SU-DHL-6 (cell line): ENCODE data around the gene DLG2.

Experiments used
- H2AFZ ChIP-seq: fragments of 200-600 bp; sonication (generic); 2 replicates; pipeline ENCODE4 v1.6.1; 2014; ENCODE audit warnings: low read depth, mild to moderate bottlenecking, moderate library complexity, mixed read lengths, antibody characterized with exemption, low read length; ENCODE audit not compliant: severe bottlenecking
- H3F3A ChIP-seq: fragments of 200-600 bp; shearing (Covaris generic); 2 replicates; pipeline ENCODE4 v1.6.0; 2016; ENCODE audit warnings: antibody characterized with exemption, mild to moderate bottlenecking; ENCODE audit not compliant: insufficient read depth
- H3K27ac ChIP-seq: fragments of 200-600 bp; sonication (generic); 2 replicates; pipeline ENCODE4 v1.5.1; 2016; ENCODE audit warnings: low read depth, mild to moderate bottlenecking, low read length, moderate library complexity, mixed read lengths
- H3K27me3 ChIP-seq: fragments of 200-600 bp; sonication (generic), shearing (Covaris generic); 2 replicates; pipeline ENCODE4 v1.6.0; 2014; ENCODE audit warnings: mild to moderate bottlenecking, low read length
- H3K36me3 ChIP-seq: fragments of 200-600 bp; sonication (generic); 2 replicates; pipeline ENCODE4 v1.6.1; 2014; ENCODE audit warnings: mild to moderate bottlenecking, low read length, mixed read lengths
- H3K4me2 ChIP-seq: fragments of 300-600, 200-600 bp; shearing (Covaris generic), sonication (generic); 2 replicates; pipeline ENCODE4 v1.6.0; 2014; ENCODE audit warnings: low read length, low read depth, mild to moderate bottlenecking; ENCODE audit not compliant: poor library complexity, severe bottlenecking
- H3K4me3 ChIP-seq: fragments of 200-600 bp; sonication (generic); 2 replicates; pipeline ENCODE4 v1.5.1; 2014; ENCODE audit warnings: antibody characterized with exemption, low read length, mild to moderate bottlenecking, mixed read lengths; ENCODE audit not compliant: insufficient read depth, poor library complexity, severe bottlenecking
- H3K79me2 ChIP-seq: fragments of 200-600 bp; sonication (generic); 2 replicates; pipeline ENCODE4 v1.6.1; 2014; ENCODE audit warnings: mild to moderate bottlenecking, low read length, moderate library complexity; ENCODE audit not compliant: insufficient read depth
- H3K9ac ChIP-seq: fragments of 200-600 bp; sonication (generic); 2 replicates; pipeline ENCODE4 v1.7.0; 2014; ENCODE audit warnings: mild to moderate bottlenecking, low read length
- H3K9me2 ChIP-seq: fragments of 200-600 bp; sonication (generic); replicated peaks from 2 replicates; pipeline ENCODE4 v1.6.1; 2014; ENCODE audit warnings: low read length; ENCODE audit not compliant: insufficient read depth
- H3K9me3 ChIP-seq: fragments of 200-600 bp; sonication (generic); 2 replicates; pipeline ENCODE4 v1.6.1; 2014; ENCODE audit warnings: low read length, mixed read lengths; ENCODE audit not compliant: insufficient read depth
- H4K20me1 ChIP-seq: fragments of 200-600 bp; sonication (generic); 2 replicates; pipeline ENCODE4 v1.6.1; 2014; ENCODE audit warnings: low read depth, mild to moderate bottlenecking, antibody characterized with exemption, low read length, moderate library complexity, mixed read lengths
- CTCF ChIP-seq: fragments of 200-600 bp; sonication (generic); IDR thresholded peaks from one replicate; pipeline ENCODE4 v1.5.1; 2017; ENCODE audit warnings: antibody characterized with exemption, mild to moderate bottlenecking, low read length, moderate library complexity; ENCODE audit not compliant: insufficient read depth, poor library complexity, severe bottlenecking
- EZH2phosphoT487 ChIP-seq: fragments of 200-600 bp; sonication (generic), shearing (Covaris generic); conservative IDR thresholded peaks from 2 replicates; pipeline ENCODE4 v1.6.1; 2018; ENCODE audit warnings: mild to moderate bottlenecking, antibody characterized with exemption, low read length, moderate library complexity, mixed read lengths

DLG2 gene

GRCh38 chr11:84552791-84553190 is 1074.4 kb downstream of the DLG2 start:
- no peaks in the 10 kb centered on the region for H3K9me2 ChIP-seq
- no peaks in the 10 kb centered on the region for H3K36me3 ChIP-seq
- no peak overlapping the region for H3K4me2 ChIP-seq
- H3K79me2 ChIP-seq = no peaks in the 10 kb centered on the region
- H3K9me3 ChIP-seq = no peaks in the 10 kb centered on the region
- no peak overlapping the region for H2AFZ ChIP-seq
- no peak overlapping the region for H3K4me3 ChIP-seq
- TF ChIP-seq EZH2phosphoT487 = no peak
- no peak for TF ChIP-seq CTCF
- H3K9ac ChIP-seq = no peak overlapping the region
- no peak overlapping the region for H3K27ac ChIP-seq
- no peaks in the 10 kb centered on the region for H4K20me1 ChIP-seq
- H3K27me3 ChIP-seq = no peaks in the 10 kb centered on the region
- H3F3A ChIP-seq = no peaks in the 10 kb centered on the region

GRCh38 chr11:84549217-84549616 is 1077.9 kb downstream of the DLG2 start:
- TF ChIP-seq CTCF (no peak), EZH2phosphoT487 (no peak)
- H3K4me2 ChIP-seq = no peak overlapping the region
- H3K27me3 ChIP-seq = no peaks in the 10 kb centered on the region
- no peaks in the 10 kb centered on the region for H3K9me3 ChIP-seq
- H3K79me2 ChIP-seq = no peaks in the 10 kb centered on the region
- no peaks in the 10 kb centered on the region for H3K9me2 ChIP-seq
- H3K27ac ChIP-seq = no peak overlapping the region
- H3K9ac ChIP-seq = no peak overlapping the region
- H3K4me3 ChIP-seq = no peak overlapping the region
- no peaks in the 10 kb centered on the region for H3F3A ChIP-seq
- no peak overlapping the region for H2AFZ ChIP-seq
- no peaks in the 10 kb centered on the region for H4K20me1 ChIP-seq
- no peaks in the 10 kb centered on the region for H3K36me3 ChIP-seq

- Histone ChIP-seq H3K4me2 (no peak overlapping the region), H3K9ac (no peak overlapping the region), H3K27me3 (no peaks in the 10 kb centered on the region), H3K9me2 (no peaks in the 10 kb centered on the region), H3K4me3 (no peak overlapping the region), H3F3A (no peaks in the 10 kb centered on the region), H3K27ac (no peak overlapping the region), H3K36me3 (no peaks in the 10 kb centered on the region), H3K9me3 (no peaks in the 10 kb centered on the region), H2AFZ (no peak overlapping the region), H3K79me2 (no peaks in the 10 kb centered on the region), H4K20me1 (no peaks in the 10 kb centered on the region)
- TF ChIP-seq CTCF = no peak
- TF ChIP-seq EZH2phosphoT487 = no peak
Measured at GRCh38 chr11:84544566-84544965, 1082.6 kb downstream of the DLG2 start.
